Mesenteric fat pad (tissue), 1 donor: ENCODE measurements around the gene ZBTB24. TPM values are rescaled to one million over a fixed set of nuclear protein-coding genes. Genes with fewer than 3 reads are reported as not detected.

Source experiments
- DNase-seq: peaks from one replicate; pipeline ENCODE4 v3.0.0-alpha.2; 2020; ENCODE audit warnings: low spot score
- total RNA-seq: library from RNA; stranded (reverse); fragmentation: NEBNext Ultra II Directional; extraction: Animal tissue kit (Norgen Biotek cat#: 25700); gene quantifications from one replicate; pipeline ENCODE4 v1.2.1, GENCODE V29; 2021
- donor health status: DM: yes; HTN: yes; CAD: no.

ZBTB24 gene
- total RNA-seq, 1 donor from 2014 or later, result 6.3 TPM

DNA sequence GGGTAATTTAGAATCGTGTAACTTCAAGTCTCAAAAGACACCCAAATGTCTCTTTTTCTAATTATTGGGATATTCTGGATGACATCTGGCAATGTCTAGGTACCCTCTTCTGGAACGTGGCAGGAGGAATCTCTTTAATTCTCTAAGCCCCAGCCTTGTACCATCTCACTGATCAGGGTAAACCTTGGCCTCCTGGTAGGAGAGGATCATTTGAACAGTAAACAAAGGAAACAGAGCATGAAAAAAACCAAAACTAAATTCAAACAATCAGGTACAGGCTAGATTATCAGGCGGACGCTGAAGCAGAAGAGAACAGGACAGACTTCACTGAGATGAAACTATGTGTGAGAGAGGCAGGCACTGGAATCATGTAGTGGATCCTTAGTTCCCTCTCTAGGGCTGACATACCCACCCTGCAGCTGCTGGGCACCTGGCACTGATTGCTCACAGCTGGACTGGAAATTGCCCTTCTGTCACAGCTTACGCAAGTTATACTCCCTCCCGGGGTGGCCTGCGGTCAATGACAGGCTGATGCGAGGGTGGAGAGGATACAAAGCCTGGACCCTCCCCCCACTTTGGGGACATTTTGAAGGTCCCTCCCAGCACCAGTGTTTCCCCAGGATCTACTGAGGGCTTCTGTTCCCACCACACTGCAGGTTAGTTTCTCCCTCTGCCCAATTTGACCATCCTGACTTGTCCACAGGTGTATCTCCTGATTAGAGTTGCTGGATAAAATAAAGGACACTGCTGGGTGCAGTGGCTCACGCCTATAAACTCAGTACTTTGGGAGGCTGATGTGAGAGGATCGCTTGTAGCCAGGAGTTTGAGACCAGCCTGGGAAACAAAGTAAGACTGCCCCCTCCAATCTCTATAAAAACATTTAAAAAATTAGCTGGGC, 20.6 kb upstream of the ZBTB24 start:
- no peak for DNase-seq

DNA sequence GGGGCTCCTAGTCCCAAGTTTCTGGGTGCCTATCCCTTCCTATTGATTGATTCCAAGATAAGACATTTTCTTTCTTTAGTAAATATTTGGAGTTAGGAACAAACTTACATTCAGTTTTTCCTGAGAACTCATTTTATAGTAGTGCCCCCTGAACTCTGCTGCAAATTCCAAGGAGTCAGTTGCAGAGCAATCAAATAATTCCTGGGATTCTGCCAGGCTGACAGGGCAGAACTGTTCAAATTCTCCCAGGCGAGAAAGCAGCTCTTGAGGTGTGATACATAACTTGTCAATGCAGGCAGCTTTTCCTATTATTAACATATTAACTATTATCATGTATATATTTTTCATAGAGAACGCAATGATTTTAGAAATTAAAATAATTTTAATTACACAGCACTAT, 15.9 kb upstream of the ZBTB24 start:
- DNase-seq, result no peak

GRCh38 chr6:109498052-109498451, 15.0 kb upstream of the ZBTB24 start:
- no peak for DNase-seq

GRCh38 chr6:109496036-109496772, 13.2 kb upstream of the ZBTB24 start:
- no peak for DNase-seq

GRCh38 chr6:109493865-109494264, 10.8 kb upstream of the ZBTB24 start:
- DNase-seq, result no peak

DNA sequence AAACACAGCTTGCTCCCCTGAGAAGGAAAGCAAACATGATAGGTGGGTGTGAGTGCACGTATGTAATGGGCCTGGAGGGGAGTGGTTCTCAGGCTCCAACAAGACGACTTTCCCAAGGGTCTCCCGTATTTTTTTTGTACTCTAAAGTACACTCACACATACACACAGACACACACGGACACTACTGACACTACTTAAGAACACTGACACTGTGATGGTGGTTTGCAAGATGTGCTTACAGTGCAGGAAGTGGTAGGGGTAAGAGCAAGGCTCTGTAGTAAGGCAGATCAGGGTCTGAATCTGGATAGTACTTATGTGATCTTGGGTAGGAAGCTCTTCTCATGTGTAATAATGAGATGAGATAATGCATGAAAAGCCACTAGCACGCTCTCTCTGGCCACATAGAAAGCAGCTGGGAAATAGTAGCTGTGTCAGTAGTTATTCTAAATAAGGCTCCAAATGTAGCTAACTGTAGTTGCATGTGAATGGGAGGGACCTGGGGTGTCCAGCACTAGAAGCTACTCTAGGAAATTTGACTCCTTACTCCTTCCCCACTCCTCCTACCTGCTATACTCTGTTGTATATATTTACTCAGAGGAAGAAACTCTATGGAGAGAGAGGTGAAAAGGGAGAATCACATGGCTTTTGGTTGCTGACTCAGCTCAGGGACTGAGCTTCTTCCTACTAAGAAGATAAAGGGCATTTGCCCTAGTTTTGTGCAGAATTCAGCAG, 8.4 kb upstream of the ZBTB24 start:
- DNase-seq, result no peak

DNA sequence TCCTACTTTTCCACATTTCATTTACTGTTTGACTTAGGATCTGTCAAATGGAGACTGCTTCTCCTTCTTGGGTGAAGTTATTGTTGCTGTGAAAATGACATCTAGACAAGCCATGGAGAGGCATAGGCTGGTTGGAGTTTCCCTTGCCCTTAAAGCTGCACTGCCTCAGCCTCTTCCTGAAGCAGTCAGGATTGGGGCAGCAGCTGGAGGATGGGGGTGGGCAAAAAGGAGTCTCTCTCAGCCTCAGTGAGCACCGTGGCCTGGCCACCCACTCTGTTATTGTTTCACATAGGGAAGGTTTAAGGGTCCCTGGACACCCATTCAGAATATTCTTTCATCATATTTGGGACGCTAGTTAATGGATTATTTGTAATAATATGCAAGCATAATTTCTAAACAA, 7.7 kb upstream of the ZBTB24 start:
- no peak for DNase-seq

GRCh38 chr6:109488001-109488400, 5.0 kb upstream of the ZBTB24 start:
- DNase-seq, result no peak

GRCh38 chr6:109486068-109486467, 3.0 kb upstream of the ZBTB24 start:
- DNase-seq, result no peak

GRCh38 chr6:109485266-109485935, 2.4 kb upstream of the ZBTB24 start:
- DNase-seq, result no peak

DNA sequence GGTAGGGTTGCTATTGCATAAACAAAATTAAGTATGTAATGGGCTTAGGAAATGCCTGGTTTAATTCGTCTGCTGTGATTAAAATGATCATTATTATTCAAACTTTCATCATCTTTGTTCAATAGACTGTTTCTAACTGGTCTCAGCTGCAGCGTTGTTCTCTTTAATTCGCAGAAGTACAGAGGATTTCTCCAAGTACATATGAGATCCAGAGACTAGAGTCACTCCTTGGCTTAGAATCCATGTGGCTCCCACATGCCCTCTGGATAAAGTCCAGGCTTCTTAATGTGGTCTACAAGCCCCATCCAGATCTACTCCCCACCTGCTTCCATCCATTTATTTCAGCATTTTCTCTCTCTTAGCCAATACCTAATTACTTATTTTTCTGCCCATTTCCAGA, 1.1 kb upstream of the ZBTB24 start:
- no peak for DNase-seq

DNA sequence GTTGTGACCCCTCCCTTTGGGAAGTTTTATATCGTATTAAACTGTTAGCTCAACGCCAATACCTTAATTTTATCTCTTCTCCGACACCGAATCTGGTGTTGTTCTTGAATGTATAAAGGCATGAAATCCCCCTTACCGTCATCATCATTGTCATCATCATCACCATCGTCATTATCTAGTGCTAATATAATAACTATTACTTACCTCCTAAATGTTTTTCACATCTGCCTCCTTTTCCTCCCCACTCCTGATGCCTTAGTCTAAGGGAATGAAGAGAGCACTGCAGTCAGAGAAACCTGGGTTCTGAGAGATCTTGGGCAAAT, 677 bp upstream of the ZBTB24 start:
- no peak for DNase-seq

- no peak for DNase-seq
These were observed 2.0 kb downstream of the ZBTB24 start for GRCh38 chr6:109480993-109481480.

DNA sequence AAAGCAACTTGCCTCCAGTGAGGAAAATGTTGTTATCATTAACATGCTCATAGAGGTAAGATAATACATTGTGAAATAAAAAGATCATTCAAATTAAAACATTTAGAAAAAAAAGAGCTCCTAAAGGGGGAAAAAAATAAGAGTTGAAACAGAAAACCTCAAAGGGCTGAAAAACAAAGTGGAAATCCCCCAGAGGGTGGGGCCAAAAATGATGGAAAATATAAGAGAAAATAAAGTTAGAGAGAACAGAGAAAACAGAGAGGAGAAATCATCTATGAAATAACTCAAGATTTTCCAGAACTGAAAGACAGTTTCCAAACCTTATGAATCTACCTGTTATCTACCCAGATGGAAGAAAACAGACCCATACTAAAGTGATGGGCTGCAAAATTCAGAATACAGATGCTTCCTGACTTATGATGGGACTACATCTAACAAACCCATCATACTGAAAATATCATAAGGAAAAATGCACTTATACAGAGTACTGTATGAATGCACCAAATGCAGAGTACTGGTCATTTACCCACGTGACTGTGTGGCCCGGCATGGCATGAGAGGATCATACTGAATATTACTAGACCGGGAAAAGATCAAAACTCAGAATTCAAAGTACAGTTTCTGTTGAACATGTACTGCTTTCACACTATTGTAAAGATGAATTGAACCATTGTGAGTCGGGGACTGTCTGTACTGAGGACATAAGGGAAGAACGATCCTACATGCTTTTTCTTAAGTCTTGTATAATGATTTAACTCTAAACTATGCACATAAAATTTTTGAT, 4.0 kb downstream of the ZBTB24 start:
- DNase-seq, result no peak

DNA sequence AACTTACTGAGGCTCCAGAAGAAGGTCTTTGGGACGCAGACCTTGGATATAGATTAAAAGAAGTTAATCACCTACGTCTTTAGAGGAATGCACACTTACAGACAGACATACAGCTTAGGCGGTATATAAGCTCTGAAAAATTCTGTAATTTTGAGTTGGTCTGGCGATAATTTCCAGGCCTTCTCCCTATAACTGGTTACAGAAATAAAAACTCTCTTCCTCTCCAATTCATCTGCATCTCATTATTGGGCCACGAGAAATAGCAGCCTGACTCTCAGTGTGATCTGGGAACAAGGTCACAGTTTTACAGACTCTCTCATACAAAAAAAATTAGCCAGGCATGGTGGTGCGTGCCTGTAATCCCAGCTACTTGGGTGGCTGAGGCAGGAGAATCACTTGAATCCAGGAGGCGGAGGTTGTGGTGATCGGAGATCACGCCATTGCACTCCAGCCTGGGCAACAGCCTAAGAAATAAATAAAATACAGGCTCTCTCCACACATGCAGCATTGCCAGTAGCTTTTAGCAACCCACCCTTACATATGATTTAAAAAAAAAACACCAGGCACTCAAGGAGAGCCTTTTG, 4.7 kb downstream of the ZBTB24 start:
- DNase-seq, result no peak

- no peak for DNase-seq
These were observed 5.3 kb downstream of the ZBTB24 start for GRCh38 chr6:109477725-109478124.

GRCh38 chr6:109477184-109477583, 5.8 kb downstream of the ZBTB24 start:
- no peak for DNase-seq

- no peak for DNase-seq
These were observed 7.4 kb downstream of the ZBTB24 start for GRCh38 chr6:109475625-109476024.

- DNase-seq, result no peak
These were observed 8.0 kb downstream of the ZBTB24 start for GRCh38 chr6:109474995-109475394.

- no peak for DNase-seq
These were observed 9.9 kb downstream of the ZBTB24 start for GRCh38 chr6:109473120-109473519.
